H1 (cell line): Measurements from ENCODE around the gene PCDHGA2. TPM values are rescaled to one million over a fixed set of nuclear protein-coding genes. Genes with fewer than 3 reads are reported as not detected.

Experiments
- CTCF ChIA-PET: fragments of 300-600 bp; sonication (Branson Sonifier 250); formaldehyde crosslinking; loops from one replicate; lab custom pipeline; 2021; ENCODE audit not compliant: partially characterized antibody; lab: Charles Lee
- POLR2A ChIA-PET: fragments of 300-600 bp; sonication (Branson Sonifier 250); formaldehyde crosslinking; loops from one replicate; lab custom pipeline; 2021; ENCODE audit warnings: inconsistent platforms; ENCODE audit not compliant: partially characterized antibody; lab: Charles Lee
- DNase-seq, 2 experiments: peaks; one replicate each; pipeline versions ENCODE4 v3.0.0 to v3.0.0-alpha.2; 2010 to 2022; ENCODE audit warnings: low spot score in 2 of 2, low read depth in 1 of 2, mixed read lengths in 1 of 2
- FAIRE-seq: peaks from 2 replicates; lab custom pipeline; 2011; peaks lifted over from hg19 to GRCh38; lab: Jason Lieb, UNC
- H2AFZ ChIP-seq: 2 replicates; pipeline ENCODE4 v1.8.1; 2012; ENCODE audit warnings: low read length, inconsistent platforms
- H2AK5ac ChIP-seq: 2 replicates; pipeline ENCODE4 v1.6.1; 2013; ENCODE audit warnings: low read depth, low read length
- H2BK120ac ChIP-seq: replicated peaks from 2 replicates; pipeline ENCODE3; 2013; ENCODE audit warnings: low read depth, low read length, inconsistent platforms
- H2BK12ac ChIP-seq: 2 replicates; pipeline ENCODE4 v1.6.1; 2013; ENCODE audit warnings: low read depth, low read length
- H2BK15ac ChIP-seq: 2 replicates; pipeline ENCODE4 v1.6.1; 2013; ENCODE audit warnings: low read length
- H2BK20ac ChIP-seq: 2 replicates; pipeline ENCODE4 v1.6.1; 2013; ENCODE audit warnings: low read length
- H2BK5ac ChIP-seq: 2 replicates; pipeline ENCODE4 v1.6.1; 2013; ENCODE audit warnings: low read depth, low read length
- H3K14ac ChIP-seq: 2 replicates; pipeline ENCODE4 v1.6.1; 2013; ENCODE audit warnings: inconsistent platforms; ENCODE audit not compliant: insufficient read length
- H3K18ac ChIP-seq: 2 replicates; pipeline ENCODE4 v1.6.1; 2013; ENCODE audit warnings: low read length; ENCODE audit errors: extremely low read depth
- H3K23ac ChIP-seq: 2 replicates; pipeline ENCODE4 v1.6.1; 2013; ENCODE audit warnings: inconsistent platforms; ENCODE audit not compliant: insufficient read length
- H3K23me2 ChIP-seq: 2 replicates; pipeline ENCODE4 v1.6.1; 2013; ENCODE audit warnings: low read depth, low read length
- H3K27ac ChIP-seq: 2 replicates; pipeline ENCODE4 v1.6.1; 2011; ENCODE audit warnings: low read depth, low read length, inconsistent platforms
- H3K27me3 ChIP-seq, 4 experiments: replicated peaks in 1 of 4; 1 replicate in 1 of 4; 2 replicates in 3 of 4; pipeline versions ENCODE4 v1.6.1 to v1.8.1; 2011 to 2013; ENCODE audit warnings: low read length in 3 of 4, mild to moderate bottlenecking in 3 of 4, inconsistent platforms in 2 of 4, mixed read lengths in 2 of 4, moderate library complexity in 1 of 4; ENCODE audit not compliant: control insufficient read depth in 3 of 4, insufficient read depth in 3 of 4; ENCODE audit errors: extremely low read depth in 1 of 4
- H3K36me3 ChIP-seq, 4 experiments: 2 replicates each; pipeline versions ENCODE4 v1.6.1 to v1.8.1; 2011 to 2013; ENCODE audit warnings: mild to moderate bottlenecking in 4 of 4, low read length in 3 of 4, moderate library complexity in 2 of 4, control low read depth in 1 of 4, inconsistent platforms in 1 of 4; ENCODE audit not compliant: insufficient read depth in 4 of 4, control insufficient read depth in 2 of 4
- H3K4ac ChIP-seq: replicated peaks from 2 replicates; pipeline ENCODE3; 2013; ENCODE audit warnings: low read length, low read depth, mixed read lengths, inconsistent platforms; ENCODE audit not compliant: insufficient read length
- H3K4me1 ChIP-seq, 4 experiments: replicated peaks in 1 of 4; 1 replicate in 1 of 4; 2 replicates in 3 of 4; pipeline versions ENCODE4 v1.6.1 to v1.8.1; 2011 to 2013; ENCODE audit warnings: low read length in 3 of 4, inconsistent platforms in 2 of 4, mixed read lengths in 1 of 4; ENCODE audit not compliant: insufficient read depth in 4 of 4, control insufficient read depth in 3 of 4
- H3K4me2 ChIP-seq, 2 experiments: 2 replicates each; pipeline versions ENCODE4 v1.6.1 to v1.8.1; 2011 to 2013; ENCODE audit warnings: low read depth in 2 of 2, low read length in 2 of 2, control low read depth in 1 of 2, inconsistent platforms in 1 of 2, mild to moderate bottlenecking in 1 of 2; ENCODE audit not compliant: insufficient read depth in 1 of 2
- H3K4me3 ChIP-seq, 4 experiments: fragments of 200-600, 300-600 bp in 1 of 4; sonication (generic), shearing (Covaris generic), sonication (Bioruptor Twin) in 1 of 4; 2 replicates each; pipeline versions ENCODE4 v1.5.1 to v1.8.1; 2011 to 2016; ENCODE audit warnings: low read length in 4 of 4, low read depth in 3 of 4, control low read depth in 2 of 4, inconsistent platforms in 2 of 4, mild to moderate bottlenecking in 2 of 4, mixed read lengths in 1 of 4, moderate library complexity in 1 of 4; ENCODE audit not compliant: insufficient read depth in 2 of 4; ENCODE audit errors: extremely low read depth in 1 of 4
- H3K56ac ChIP-seq: replicated peaks from 2 replicates; pipeline ENCODE3; 2013; ENCODE audit warnings: low read depth, mild to moderate bottlenecking, mixed read lengths, low read length, inconsistent platforms; ENCODE audit not compliant: insufficient read length
- H3K79me1 ChIP-seq: 2 replicates; pipeline ENCODE4 v1.6.1; 2013; ENCODE audit warnings: low read depth, low read length, control low read depth
- H3K79me2 ChIP-seq, 2 experiments: 2 replicates each; pipeline versions ENCODE4 v1.6.1 to v1.8.1; 2012 to 2013; ENCODE audit warnings: low read length in 2 of 2, mild to moderate bottlenecking in 2 of 2, inconsistent platforms in 1 of 2; ENCODE audit not compliant: insufficient read depth in 2 of 2, control insufficient read depth in 1 of 2
- H3K9ac ChIP-seq, 4 experiments: replicated peaks in 1 of 4; 1 replicate in 1 of 4; 2 replicates in 3 of 4; pipeline versions ENCODE4 v1.6.1 to v1.8.1; 2011 to 2013; ENCODE audit warnings: low read depth in 3 of 4, low read length in 3 of 4, control low read depth in 2 of 4, mild to moderate bottlenecking in 2 of 4, moderate library complexity in 2 of 4, inconsistent platforms in 1 of 4; ENCODE audit errors: extremely low read depth in 1 of 4
- H3K9me3 ChIP-seq, 2 experiments: 2 replicates each; pipeline versions ENCODE4 v1.6.1 to v1.8.1; 2012 to 2013; ENCODE audit warnings: mild to moderate bottlenecking in 2 of 2, moderate library complexity in 2 of 2, control low read depth in 1 of 2, inconsistent platforms in 1 of 2, low read depth in 1 of 2, low read length in 1 of 2, mixed read lengths in 1 of 2; ENCODE audit not compliant: insufficient read depth in 2 of 2
- H4K20me1 ChIP-seq, 2 experiments: replicated peaks in 1 of 2; 2 replicates each; pipeline versions ENCODE3 to v1.8.1; 2011 to 2013; ENCODE audit warnings: inconsistent platforms in 2 of 2, low read length in 2 of 2, mild to moderate bottlenecking in 1 of 2; ENCODE audit not compliant: insufficient read depth in 2 of 2, control insufficient read depth in 1 of 2
- H4K5ac ChIP-seq: 2 replicates; pipeline ENCODE4 v1.6.1; 2013; ENCODE audit warnings: low read length, low read depth, mixed read lengths, inconsistent platforms; ENCODE audit not compliant: insufficient read length
- H4K8ac ChIP-seq: 2 replicates; pipeline ENCODE4 v1.8.0; 2013; ENCODE audit warnings: mild to moderate bottlenecking, moderate library complexity, low read length, inconsistent platforms; ENCODE audit not compliant: insufficient read depth; ENCODE audit errors: extremely low read depth
- H4K91ac ChIP-seq: replicated peaks from 2 replicates; pipeline ENCODE3; 2013; ENCODE audit warnings: low read length, mixed read lengths, inconsistent platforms; ENCODE audit not compliant: insufficient read length
- BCL11A ChIP-seq, 2 experiments: IDR thresholded peaks; one replicate each; pipeline ENCODE4 v1.6.1; 2011; ENCODE audit warnings: low read depth in 2 of 2, low read length in 2 of 2, mild to moderate bottlenecking in 2 of 2
- CBX8 ChIP-seq: fragments of 300-800, 300-1000 bp; sonication (generic); IDR thresholded peaks from 2 replicates; pipeline ENCODE4 v1.7.1; 2016; ENCODE audit warnings: low read depth, low read length, borderline replicate concordance
- CHD2 ChIP-seq: IDR thresholded peaks from 2 replicates; pipeline ENCODE4 v1.6.1; 2012; ENCODE audit warnings: low read length, improper control_type of control experiment
- CREB1 ChIP-seq: IDR thresholded peaks from 2 replicates; pipeline ENCODE4 v1.6.1; 2012; ENCODE audit warnings: inconsistent platforms
- CTBP2 ChIP-seq: IDR thresholded peaks from 2 replicates; pipeline ENCODE4 v1.7.0; 2011; ENCODE audit warnings: borderline replicate concordance, mild to moderate bottlenecking, moderate library complexity, mixed read lengths, low read length; ENCODE audit not compliant: insufficient read depth, insufficient read length
- JUN ChIP-seq: IDR thresholded peaks from 2 replicates; pipeline ENCODE4 v1.6.1; 2011; ENCODE audit warnings: low read depth, mild to moderate bottlenecking, improper control_type of control experiment, low read length
- NANOG ChIP-seq: IDR thresholded peaks from 2 replicates; pipeline ENCODE4 v1.6.1; 2011; ENCODE audit warnings: low read length, low read depth, mild to moderate bottlenecking, inconsistent platforms; ENCODE audit not compliant: insufficient read depth, poor library complexity, severe bottlenecking
- PHF8 ChIP-seq: fragments of 200-600 bp; sonication (generic); conservative IDR thresholded peaks from 2 replicates; pipeline ENCODE4 v1.7.1; 2012; ENCODE audit warnings: low read depth, mild to moderate bottlenecking, inconsistent platforms, low read length, moderate library complexity
- POLR2AphosphoS5 ChIP-seq: IDR thresholded peaks from 2 replicates; pipeline ENCODE4 v1.6.1; 2011; ENCODE audit warnings: low read depth, low read length
- RFX5 ChIP-seq: IDR thresholded peaks from 2 replicates; pipeline ENCODE4 v1.6.1; 2011; ENCODE audit warnings: low read depth, low read length, improper control_type of control experiment, borderline replicate concordance
- SIN3A ChIP-seq, 2 experiments: IDR thresholded peaks in 1 of 2; conservative IDR thresholded peaks in 1 of 2; 2 replicates each; pipeline ENCODE4 v1.6.1; 2011 to 2012; ENCODE audit warnings: low read length in 2 of 2, improper control_type of control experiment in 1 of 2, low read depth in 1 of 2, mild to moderate bottlenecking in 1 of 2
- SP2 ChIP-seq: IDR thresholded peaks from 2 replicates; pipeline ENCODE4 v1.6.1; 2012; ENCODE audit warnings: mild to moderate bottlenecking, low read length, inconsistent platforms
- SP4 ChIP-seq: IDR thresholded peaks from 2 replicates; pipeline ENCODE4 v1.6.1; 2012; ENCODE audit warnings: low read length, inconsistent platforms
- TAF7 ChIP-seq: optimal IDR thresholded peaks from 2 replicates; pipeline ENCODE3; 2011; ENCODE audit warnings: low read depth, mild to moderate bottlenecking, inconsistent platforms, low read length, moderate library complexity, borderline replicate concordance
- TCF12 ChIP-seq: IDR thresholded peaks from 2 replicates; pipeline ENCODE4 v1.6.1; 2011; ENCODE audit warnings: low read depth, mild to moderate bottlenecking, low read length
- WGBS, 2 experiments: shearing (Covaris generic) in 1 of 2; methylation state at CpG; one replicate each; pipeline versions ENCODE4 v1.1.6 to v1.1.7; 2013 to 2015; ENCODE audit warnings: low lambda C conversion rate in 2 of 2, mixed read lengths in 2 of 2, inconsistent platforms in 1 of 2, low coverage in 1 of 2, missing lambda C conversion rate in 1 of 2; ENCODE audit not compliant: insufficient replicate concordance in 2 of 2, insufficient coverage in 1 of 2, insufficient read length in 1 of 2; ENCODE audit errors: extremely low coverage in 1 of 2, missing lambda C conversion rate in 1 of 2; 5-methylcytosine and 5-hydroxymethylcytosine counted together
- polyA plus RNA-seq, 7 experiments: library from polyadenylated mRNA; depleted of rRNA in 3 of 7; stranded (reverse) in 5 of 7; unstranded in 2 of 7; fragments of >200 nt in 5 of 7; fragments of 200-250 nt in 2 of 7; gene quantifications; 1 replicate in 5 of 7; 2 replicates in 1 of 7; 4 replicates in 1 of 7; pipeline versions ENCODE4 v1.2.1 to v1.2.3, GENCODE V29; 2011 to 2013; ENCODE audit warnings: missing spikeins in 2 of 7, mixed read lengths in 2 of 7
- total RNA-seq: library from RNA; stranded (reverse); fragmentation: NEBNext Ultra II Directional; extraction: Animal tissue kit (Norgen Biotek cat#: 25700); gene quantifications from 2 replicates; pipeline ENCODE4 v1.2.1, GENCODE V29; 2021

PCDHGA2 gene
- total and polyA plus RNA-seq, 2 of the 8 experiments (the other 6 are each of a cell fraction or from before 2014, with no cell fraction given): 0.32 to 0.39 TPM

- Histone ChIP-seq H2BK20ac (no peak overlapping the region), H3K14ac (no peak overlapping the region), H3K9me3 (peaks cover 0 to 17% of the 10 kb centered on the region in 2 experiments; a peak in 2 of 4 replicates), H3K4me1 (no peaks in the 10 kb centered on the region), H3K36me3 (no peaks in the 10 kb centered on the region), H4K5ac (no peak overlapping the region), H4K91ac (no peak overlapping the region), H3K18ac (no peak overlapping the region), H3K9ac (no peak overlapping the region), H3K4ac (no peak overlapping the region), H2AFZ (no peak overlapping the region), H3K4me3 (no peak overlapping the region), H3K56ac (no peak overlapping the region), H2AK5ac (no peak overlapping the region), H2BK120ac (no peak overlapping the region), H3K4me2 (no peak overlapping the region), H3K79me1 (no peaks in the 10 kb centered on the region), H3K23me2 (no peaks in the 10 kb centered on the region), H2BK15ac (no peak overlapping the region), H4K20me1 (no peaks in the 10 kb centered on the region), H3K27me3 (no peaks in the 10 kb centered on the region), H3K27ac (no peak overlapping the region), H2BK5ac (no peak overlapping the region), H3K23ac (no peak overlapping the region), H2BK12ac (no peak overlapping the region), H3K79me2 (no peaks in the 10 kb centered on the region), H4K8ac (no peak overlapping the region)
- CTCF ChIA-PET: interaction anchor here (0.9 to 1.3 kb wide), 5 partner anchors 13 to 258 kb away, joined by 3 to 5 read pairs (median 3); no protein-coding TSS in a partner anchor
- DNase-seq (no peak), FAIRE-seq (no peak)
- 95% methylated on average over 1 of the region's 1 CpG; no CpG with 5 or more reads in 1 of the 2 experiments for WGBS, 2 experiments
- POLR2A ChIA-PET: interaction anchor here (1.9 kb wide), 1 partner anchor 10 kb away, joined by 7 read pairs; no protein-coding TSS in a partner anchor
- no peak for TF ChIP-seq SP2
- no peak for TF ChIP-seq JUN
- TF ChIP-seq TAF7: no peak
- TF ChIP-seq POLR2AphosphoS5: no peak
- TF ChIP-seq TCF12: no peak
- TF ChIP-seq SP4: no peak
- no peak for TF ChIP-seq CREB1
- no peak for TF ChIP-seq BCL11A (IDR thresholded peaks at IDR 0.05; ENCODE audit: low read depth in 2 of 2, low read length in 2 of 2)
- TF ChIP-seq RFX5: no peak
- TF ChIP-seq NANOG: no peak
- no peak for TF ChIP-seq PHF8
- no peak for TF ChIP-seq SIN3A (conservative IDR thresholded peaks at IDR 0.05 in 1 of 2, IDR thresholded peaks at IDR 0.05 in 1 of 2; ENCODE audit: low read depth in 1 of 2, low read length in 2 of 2)
- no peak for TF ChIP-seq CTBP2
- TF ChIP-seq CHD2: no peak
- TF ChIP-seq CBX8: no peak
These were observed 31.9 kb upstream of the PCDHGA2 start for GRCh38 chr5:141306630-141307029.
